SK-N-SH (cell line): ENCODE data around the gene NOTCH1. TPM values are rescaled to one million over a fixed set of nuclear protein-coding genes. Genes with fewer than 3 reads are reported as not detected.

Source experiments
- CTCF ChIA-PET: fragments of 300-600, 350-600 bp; formaldehyde crosslinking; extraction: SDS; loops from one replicate; lab custom pipeline; 2021; lab: Yijun Ruan, JAX
- POLR2A ChIA-PET: fragments of 350-600 bp; sonication (Branson Sonifier 250); formaldehyde crosslinking; extraction: SDS; loops from one replicate; lab custom pipeline; 2020; ENCODE audit warnings: antibody characterized with exemption, inconsistent platforms; lab: Yijun Ruan, JAX
- DNase-seq: peaks from one replicate; pipeline ENCODE4 v3.0.0; 2012
- H2AFZ ChIP-seq: fragments of 200-600 bp; sonication (generic); 2 replicates; pipeline ENCODE4 v1.8.1; 2016; ENCODE audit warnings: antibody characterized with exemption, mild to moderate bottlenecking, low read depth
- H3F3A ChIP-seq: fragments of 200-600 bp; sonication (generic); replicated peaks from 2 replicates; pipeline ENCODE3; 2016; ENCODE audit warnings: antibody characterized with exemption, mild to moderate bottlenecking; ENCODE audit not compliant: insufficient read depth
- H3K27ac ChIP-seq, 2 experiments: fragments of 200-500 bp in 1 of 2; fragments of 200-600 bp in 1 of 2; sonication (Bioruptor generic) in 1 of 2; sonication (generic), shearing (Covaris generic) in 1 of 2; 2 replicates each; pipeline versions ENCODE4 v1.5.1 to v1.6.1; 2014 to 2016; ENCODE audit warnings: low read depth in 2 of 2, inconsistent platforms in 1 of 2, low read length in 1 of 2, mild to moderate bottlenecking in 1 of 2, mixed read lengths in 1 of 2
- H3K27me3 ChIP-seq: fragments of 200-600 bp; sonication (generic), shearing (Covaris generic); 2 replicates; pipeline ENCODE4 v1.6.1; 2016; ENCODE audit warnings: mixed run types; ENCODE audit not compliant: insufficient read depth
- H3K36me3 ChIP-seq, 2 experiments: fragments of 200-500 bp in 1 of 2; fragments of 200-600 bp in 1 of 2; sonication (Bioruptor generic) in 1 of 2; sonication (generic) in 1 of 2; replicated peaks in 1 of 2; 2 replicates each; pipeline versions ENCODE3 to v1.5.1; 2014 to 2016; ENCODE audit warnings: low read length in 1 of 2, mild to moderate bottlenecking in 1 of 2; ENCODE audit not compliant: insufficient read depth in 2 of 2, control insufficient read depth in 1 of 2
- H3K4me1 ChIP-seq, 2 experiments: fragments of 200-500 bp in 1 of 2; fragments of 200-600 bp in 1 of 2; sonication (Bioruptor generic) in 1 of 2; sonication (generic), shearing (Covaris generic) in 1 of 2; 2 replicates each; pipeline versions ENCODE4 v1.5.1 to v1.6.1; 2014 to 2016; ENCODE audit warnings: low read depth in 1 of 2, low read length in 1 of 2, mixed run types in 1 of 2; ENCODE audit not compliant: insufficient read depth in 2 of 2, control insufficient read depth in 1 of 2
- H3K4me2 ChIP-seq: fragments of 200-600 bp; sonication (generic), shearing (Covaris generic); 2 replicates; pipeline ENCODE4 v1.6.1; 2017; ENCODE audit warnings: mixed run types
- H3K4me3 ChIP-seq, 2 experiments: fragments of 200-500 bp in 1 of 2; fragments of 200-600 bp in 1 of 2; sonication (Bioruptor generic) in 1 of 2; sonication (generic), shearing (Covaris generic) in 1 of 2; 2 replicates each; pipeline versions ENCODE4 v1.5.1 to v1.8.1; 2014 to 2016; ENCODE audit warnings: low read depth in 2 of 2, inconsistent platforms in 1 of 2, low read length in 1 of 2, mild to moderate bottlenecking in 1 of 2, mixed read lengths in 1 of 2, moderate library complexity in 1 of 2
- H3K79me2 ChIP-seq: fragments of 200-600 bp; sonication (generic); 2 replicates; pipeline ENCODE4 v1.8.1; 2017; ENCODE audit warnings: mild to moderate bottlenecking; ENCODE audit not compliant: insufficient read depth
- H3K9ac ChIP-seq: fragments of 200-600 bp; sonication (generic); 2 replicates; pipeline ENCODE4 v1.6.1; 2017; ENCODE audit warnings: mixed run types
- H3K9me2 ChIP-seq: fragments of 200-600 bp; sonication (generic); 2 replicates; pipeline ENCODE4 v1.6.1; 2017; ENCODE audit warnings: mixed run types
- H3K9me3 ChIP-seq: fragments of 200-600 bp; sonication (generic); 2 replicates; pipeline ENCODE4 v1.6.1; 2017; ENCODE audit warnings: mixed run types, mild to moderate bottlenecking, moderate library complexity
- H4K20me1 ChIP-seq: fragments of 200-600 bp; sonication (generic); 2 replicates; pipeline ENCODE4 v1.6.1; 2017; ENCODE audit warnings: mild to moderate bottlenecking, mixed run types; ENCODE audit not compliant: insufficient read depth
- CHD2 ChIP-seq: fragments of 150-350 bp; IDR thresholded peaks from 2 replicates; pipeline ENCODE4 v1.6.1; 2018; ENCODE audit warnings: low read length; ENCODE audit not compliant: partially characterized antibody
- FOSL2 ChIP-seq: IDR thresholded peaks from 2 replicates; pipeline ENCODE4 v1.4.0; 2012; ENCODE audit warnings: low read depth, mild to moderate bottlenecking, moderate library complexity, borderline replicate concordance
- FOXJ3 ChIP-seq: sonication (generic); formaldehyde crosslinking; IDR thresholded peaks from 2 replicates; pipeline ENCODE4 v1.5.1; 2020; ENCODE audit warnings: mild to moderate bottlenecking, missing genetic modification reagents
- GABPA ChIP-seq: IDR thresholded peaks from 2 replicates; pipeline ENCODE4 v1.4.0; 2012; ENCODE audit warnings: low read depth, mild to moderate bottlenecking
- GATA2 ChIP-seq: sonication (generic); formaldehyde crosslinking; IDR thresholded peaks from 2 replicates; pipeline ENCODE4 v1.5.0; 2020; ENCODE audit warnings: mild to moderate bottlenecking, missing genetic modification reagents
- MEF2A ChIP-seq: IDR thresholded peaks from 2 replicates; pipeline ENCODE4 v1.4.0; 2012; ENCODE audit warnings: low read depth, borderline replicate concordance
- MXI1 ChIP-seq: IDR thresholded peaks from 2 replicates; pipeline ENCODE4 v1.6.1; 2012; ENCODE audit warnings: mild to moderate bottlenecking, low read depth, low read length, improper control_type of control experiment
- NRF1 ChIP-seq: IDR thresholded peaks from 2 replicates; pipeline ENCODE4 v1.6.1; 2012; ENCODE audit warnings: low read depth, mild to moderate bottlenecking, low read length
- POLR2AphosphoS5 ChIP-seq: IDR thresholded peaks from 2 replicates; pipeline ENCODE4 v1.6.1; 2012; ENCODE audit warnings: low read depth, low read length
- RAD21 ChIP-seq: IDR thresholded peaks from 2 replicates; pipeline ENCODE4 v1.6.1; 2012; ENCODE audit warnings: mild to moderate bottlenecking, low read length
- RCOR1 ChIP-seq: fragments of 150-350 bp; IDR thresholded peaks from 2 replicates; pipeline ENCODE4 v1.6.1; 2017; ENCODE audit warnings: antibody characterized with exemption, low read length
- SIN3A ChIP-seq: IDR thresholded peaks from 2 replicates; pipeline ENCODE4 v1.6.1; 2012; ENCODE audit warnings: low read depth, mild to moderate bottlenecking, low read length, moderate library complexity, borderline replicate concordance
- YY1 ChIP-seq: IDR thresholded peaks from 2 replicates; pipeline ENCODE4 v1.4.0; 2012; ENCODE audit warnings: low read depth, mild to moderate bottlenecking
- WGBS: methylation state at CpG from one replicate; pipeline ENCODE4 v1.1.6; 2017; ENCODE audit warnings: low lambda C conversion rate; 5-methylcytosine and 5-hydroxymethylcytosine counted together
- polyA plus RNA-seq, 3 experiments: library from polyadenylated mRNA; depleted of rRNA; stranded (reverse); fragments of >200 nt; gene quantifications; 2 replicates each; pipeline ENCODE4 v1.2.3, GENCODE V29; 2012
- TF ChIP-seq, protein P1 (sequence below): IDR thresholded peaks from 2 replicates; pipeline ENCODE4 v1.6.1; 2012; ENCODE audit warnings: mild to moderate bottlenecking, low read depth, low read length, moderate library complexity
- TF ChIP-seq, protein P2 (sequence below): IDR thresholded peaks from 2 replicates; pipeline ENCODE4; 2012
- TF ChIP-seq, protein P3 (sequence below): fragments of 150-350 bp; IDR thresholded peaks from 2 replicates; pipeline ENCODE4 v1.6.1; 2016; ENCODE audit warnings: mild to moderate bottlenecking, low read depth, low read length
- TF ChIP-seq, protein P4 (sequence below): IDR thresholded peaks from 2 replicates; pipeline ENCODE4 v1.4.0; 2012; ENCODE audit warnings: low read depth, borderline replicate concordance
- TF ChIP-seq, protein P5 (sequence below): IDR thresholded peaks from 2 replicates; pipeline ENCODE4 v1.4.0; 2012; ENCODE audit warnings: low read depth
- TF ChIP-seq, protein P6 (sequence below): fragments of 150-350 bp; IDR thresholded peaks from 2 replicates; pipeline ENCODE4 v1.6.1; 2017; ENCODE audit warnings: antibody characterized with exemption, low read length, low read depth, borderline replicate concordance

Gene NOTCH1
- polyA plus RNA-seq, 1 of the 3 experiments (the other 2 are of a cell fraction), result 6.6 TPM

DNA sequence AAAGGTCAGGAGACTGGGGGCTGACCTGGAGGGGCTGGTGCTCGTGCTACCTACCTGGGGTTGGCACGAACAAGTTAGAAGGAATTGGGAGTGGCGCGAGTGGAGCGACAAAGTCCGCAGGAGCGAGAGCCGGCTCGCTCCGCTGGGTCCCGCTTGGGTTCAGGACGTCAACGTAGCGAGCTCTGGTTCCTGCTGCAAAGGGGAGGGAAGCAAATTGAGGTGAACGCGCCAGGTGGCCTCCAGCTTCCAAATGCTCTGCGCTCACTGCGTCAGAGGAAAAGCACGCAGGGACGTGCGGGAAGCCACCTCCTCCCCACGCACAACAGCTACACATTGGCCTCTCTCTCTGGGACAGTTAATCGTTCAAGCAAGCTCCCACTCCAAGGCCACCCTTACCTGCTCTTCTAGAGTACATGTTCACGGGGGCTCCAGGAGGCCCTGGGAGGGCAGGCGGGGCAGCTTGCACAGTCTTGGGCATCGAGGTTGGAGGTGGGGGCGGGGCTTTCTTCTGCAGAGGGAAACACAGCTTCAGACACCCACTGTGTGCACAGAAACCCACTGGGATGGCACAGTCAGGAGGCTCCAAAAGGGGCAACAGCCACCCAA, 98.6 kb downstream of the NOTCH1 start:
- peaks cover 5% of the 10 kb centered on the region for H3F3A ChIP-seq
- no peaks in the 10 kb centered on the region for H3K27me3 ChIP-seq
- 93% methylated on average over 24 of the region's 27 CpGs for whole genome bisulfite sequencing
- TF ChIP-seq YY1 (no peak), POLR2AphosphoS5 (no peak), GATA2 (CRISPR knock-in tag) (no peak)
- TF ChIP-seq, protein P1, sequence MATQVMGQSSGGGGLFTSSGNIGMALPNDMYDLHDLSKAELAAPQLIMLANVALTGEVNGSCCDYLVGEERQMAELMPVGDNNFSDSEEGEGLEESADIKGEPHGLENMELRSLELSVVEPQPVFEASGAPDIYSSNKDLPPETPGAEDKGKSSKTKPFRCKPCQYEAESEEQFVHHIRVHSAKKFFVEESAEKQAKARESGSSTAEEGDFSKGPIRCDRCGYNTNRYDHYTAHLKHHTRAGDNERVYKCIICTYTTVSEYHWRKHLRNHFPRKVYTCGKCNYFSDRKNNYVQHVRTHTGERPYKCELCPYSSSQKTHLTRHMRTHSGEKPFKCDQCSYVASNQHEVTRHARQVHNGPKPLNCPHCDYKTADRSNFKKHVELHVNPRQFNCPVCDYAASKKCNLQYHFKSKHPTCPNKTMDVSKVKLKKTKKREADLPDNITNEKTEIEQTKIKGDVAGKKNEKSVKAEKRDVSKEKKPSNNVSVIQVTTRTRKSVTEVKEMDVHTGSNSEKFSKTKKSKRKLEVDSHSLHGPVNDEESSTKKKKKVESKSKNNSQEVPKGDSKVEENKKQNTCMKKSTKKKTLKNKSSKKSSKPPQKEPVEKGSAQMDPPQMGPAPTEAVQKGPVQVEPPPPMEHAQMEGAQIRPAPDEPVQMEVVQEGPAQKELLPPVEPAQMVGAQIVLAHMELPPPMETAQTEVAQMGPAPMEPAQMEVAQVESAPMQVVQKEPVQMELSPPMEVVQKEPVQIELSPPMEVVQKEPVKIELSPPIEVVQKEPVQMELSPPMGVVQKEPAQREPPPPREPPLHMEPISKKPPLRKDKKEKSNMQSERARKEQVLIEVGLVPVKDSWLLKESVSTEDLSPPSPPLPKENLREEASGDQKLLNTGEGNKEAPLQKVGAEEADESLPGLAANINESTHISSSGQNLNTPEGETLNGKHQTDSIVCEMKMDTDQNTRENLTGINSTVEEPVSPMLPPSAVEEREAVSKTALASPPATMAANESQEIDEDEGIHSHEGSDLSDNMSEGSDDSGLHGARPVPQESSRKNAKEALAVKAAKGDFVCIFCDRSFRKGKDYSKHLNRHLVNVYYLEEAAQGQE, result no peak
- ChIA-PET POLR2A (interaction anchor here (0.7 kb wide), 1 partner anchor 11 kb away, joined by 3 read pairs; no protein-coding TSS in a partner anchor), CTCF (interaction anchor here (1.0 kb wide), 1 partner anchor 9 kb away, joined by 4 read pairs; no protein-coding TSS in a partner anchor)
- H3K27ac ChIP-seq, result no peak overlapping the region
- no peak overlapping the region for H3K4me3 ChIP-seq
- DNase-seq, result no peak
- no peaks in the 10 kb centered on the region; the same call in 1 of the 2 replicates for H3K79me2 ChIP-seq
- H3K9ac ChIP-seq, result no peak overlapping the region
- H3K9me2 ChIP-seq, result no peaks in the 10 kb centered on the region
- no peaks in the 10 kb centered on the region for H3K4me1 ChIP-seq
- no peaks in the 10 kb centered on the region for H3K9me3 ChIP-seq
- H2AFZ ChIP-seq, result no peak overlapping the region
- H3K4me2 ChIP-seq, result no peak overlapping the region
- H4K20me1 ChIP-seq, result no peaks in the 10 kb centered on the region
- peaks cover 47 to 79% of the 10 kb centered on the region in 2 experiments for H3K36me3 ChIP-seq

DNA sequence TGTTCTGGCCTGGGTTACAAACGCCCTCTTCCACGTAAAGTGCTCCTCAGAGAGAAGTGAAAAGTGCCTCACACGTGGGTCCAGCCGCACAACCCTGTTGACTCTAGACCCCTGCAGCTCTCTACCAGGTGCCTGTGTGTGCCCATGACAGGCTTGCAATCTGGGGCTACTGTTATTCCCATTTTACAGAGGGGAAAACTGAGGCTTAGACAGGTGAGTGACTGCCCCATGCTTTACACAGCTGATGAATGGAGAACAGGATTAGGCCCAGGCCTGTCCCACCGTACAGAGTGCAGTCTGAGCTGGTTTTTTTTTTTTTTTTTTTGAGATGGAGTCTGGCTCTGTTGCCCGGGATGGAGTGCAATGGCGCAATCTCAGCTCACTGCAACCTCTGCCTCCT, 100.0 kb downstream of the NOTCH1 start:
- peaks cover 12% of the 10 kb centered on the region for H4K20me1 ChIP-seq
- no peak overlapping the region for H2AFZ ChIP-seq
- peaks cover 20% of the 10 kb centered on the region for H3F3A ChIP-seq
- no peak overlapping the region for H3K4me2 ChIP-seq
- H3K9me3 ChIP-seq, result no peaks in the 10 kb centered on the region
- H3K79me2 ChIP-seq, result no peaks in the 10 kb centered on the region; the same call in 1 of the 2 replicates
- WGBS, result 96% methylated on average over 7 of the region's 7 CpGs
- POLR2A ChIA-PET, result no interaction called here
- CTCF ChIA-PET, result interaction anchor here (0.9 to 1.8 kb wide), 3 partner anchors 36 to 42 kb away, joined by 3 to 5 read pairs (median 4); no protein-coding TSS in a partner anchor
- H3K9me2 ChIP-seq, result no peaks in the 10 kb centered on the region
- H3K27ac ChIP-seq, result no peak overlapping the region
- no peak for DNase-seq
- H3K27me3 ChIP-seq, result no peaks in the 10 kb centered on the region
- no peak overlapping the region for H3K9ac ChIP-seq
- peaks cover 43 to 82% of the 10 kb centered on the region in 2 experiments for H3K36me3 ChIP-seq
- no peaks in the 10 kb centered on the region for H3K4me1 ChIP-seq
- no peak overlapping the region for H3K4me3 ChIP-seq
- TF ChIP-seq, protein P2, sequence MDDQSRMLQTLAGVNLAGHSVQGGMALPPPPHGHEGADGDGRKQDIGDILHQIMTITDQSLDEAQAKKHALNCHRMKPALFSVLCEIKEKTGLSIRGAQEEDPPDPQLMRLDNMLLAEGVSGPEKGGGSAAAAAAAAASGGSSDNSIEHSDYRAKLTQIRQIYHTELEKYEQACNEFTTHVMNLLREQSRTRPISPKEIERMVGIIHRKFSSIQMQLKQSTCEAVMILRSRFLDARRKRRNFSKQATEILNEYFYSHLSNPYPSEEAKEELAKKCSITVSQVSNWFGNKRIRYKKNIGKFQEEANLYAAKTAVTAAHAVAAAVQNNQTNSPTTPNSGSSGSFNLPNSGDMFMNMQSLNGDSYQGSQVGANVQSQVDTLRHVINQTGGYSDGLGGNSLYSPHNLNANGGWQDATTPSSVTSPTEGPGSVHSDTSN, result no peak
- no peak for TF ChIP-seq FOXJ3 (CRISPR knock-in tag)
- TF ChIP-seq MEF2A, result no peak
- TF ChIP-seq, protein P3, sequence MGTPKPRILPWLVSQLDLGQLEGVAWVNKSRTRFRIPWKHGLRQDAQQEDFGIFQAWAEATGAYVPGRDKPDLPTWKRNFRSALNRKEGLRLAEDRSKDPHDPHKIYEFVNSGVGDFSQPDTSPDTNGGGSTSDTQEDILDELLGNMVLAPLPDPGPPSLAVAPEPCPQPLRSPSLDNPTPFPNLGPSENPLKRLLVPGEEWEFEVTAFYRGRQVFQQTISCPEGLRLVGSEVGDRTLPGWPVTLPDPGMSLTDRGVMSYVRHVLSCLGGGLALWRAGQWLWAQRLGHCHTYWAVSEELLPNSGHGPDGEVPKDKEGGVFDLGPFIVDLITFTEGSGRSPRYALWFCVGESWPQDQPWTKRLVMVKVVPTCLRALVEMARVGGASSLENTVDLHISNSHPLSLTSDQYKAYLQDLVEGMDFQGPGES, result no peak
- TF ChIP-seq POLR2AphosphoS5, result no peak
- TF ChIP-seq, protein P4, sequence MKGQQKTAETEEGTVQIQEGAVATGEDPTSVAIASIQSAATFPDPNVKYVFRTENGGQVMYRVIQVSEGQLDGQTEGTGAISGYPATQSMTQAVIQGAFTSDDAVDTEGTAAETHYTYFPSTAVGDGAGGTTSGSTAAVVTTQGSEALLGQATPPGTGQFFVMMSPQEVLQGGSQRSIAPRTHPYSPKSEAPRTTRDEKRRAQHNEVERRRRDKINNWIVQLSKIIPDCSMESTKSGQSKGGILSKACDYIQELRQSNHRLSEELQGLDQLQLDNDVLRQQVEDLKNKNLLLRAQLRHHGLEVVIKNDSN, result no peak
- TF ChIP-seq, protein P5, sequence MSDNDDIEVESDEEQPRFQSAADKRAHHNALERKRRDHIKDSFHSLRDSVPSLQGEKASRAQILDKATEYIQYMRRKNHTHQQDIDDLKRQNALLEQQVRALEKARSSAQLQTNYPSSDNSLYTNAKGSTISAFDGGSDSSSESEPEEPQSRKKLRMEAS, result no peak
- TF ChIP-seq MXI1, result no peak
- no peak for TF ChIP-seq FOSL2
- no peak for TF ChIP-seq RCOR1
- no peak for TF ChIP-seq SIN3A
- TF ChIP-seq, protein P6, sequence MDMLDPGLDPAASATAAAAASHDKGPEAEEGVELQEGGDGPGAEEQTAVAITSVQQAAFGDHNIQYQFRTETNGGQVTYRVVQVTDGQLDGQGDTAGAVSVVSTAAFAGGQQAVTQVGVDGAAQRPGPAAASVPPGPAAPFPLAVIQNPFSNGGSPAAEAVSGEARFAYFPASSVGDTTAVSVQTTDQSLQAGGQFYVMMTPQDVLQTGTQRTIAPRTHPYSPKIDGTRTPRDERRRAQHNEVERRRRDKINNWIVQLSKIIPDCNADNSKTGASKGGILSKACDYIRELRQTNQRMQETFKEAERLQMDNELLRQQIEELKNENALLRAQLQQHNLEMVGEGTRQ, result no peak
- TF ChIP-seq RAD21, result no peak
- TF ChIP-seq CHD2, result no peak
- no peak for TF ChIP-seq YY1
- TF ChIP-seq GABPA, result no peak
- no peak for TF ChIP-seq NRF1
